AG08395 (cell line): Measurements from ENCODE around the gene ST8SIA4.

ENCODE experiments used
- DNase-seq: peaks from one replicate; pipeline ENCODE4 v3.0.0; 2012; ENCODE audit warnings: mixed read lengths, low spot score

The ST8SIA4 gene

DNA sequence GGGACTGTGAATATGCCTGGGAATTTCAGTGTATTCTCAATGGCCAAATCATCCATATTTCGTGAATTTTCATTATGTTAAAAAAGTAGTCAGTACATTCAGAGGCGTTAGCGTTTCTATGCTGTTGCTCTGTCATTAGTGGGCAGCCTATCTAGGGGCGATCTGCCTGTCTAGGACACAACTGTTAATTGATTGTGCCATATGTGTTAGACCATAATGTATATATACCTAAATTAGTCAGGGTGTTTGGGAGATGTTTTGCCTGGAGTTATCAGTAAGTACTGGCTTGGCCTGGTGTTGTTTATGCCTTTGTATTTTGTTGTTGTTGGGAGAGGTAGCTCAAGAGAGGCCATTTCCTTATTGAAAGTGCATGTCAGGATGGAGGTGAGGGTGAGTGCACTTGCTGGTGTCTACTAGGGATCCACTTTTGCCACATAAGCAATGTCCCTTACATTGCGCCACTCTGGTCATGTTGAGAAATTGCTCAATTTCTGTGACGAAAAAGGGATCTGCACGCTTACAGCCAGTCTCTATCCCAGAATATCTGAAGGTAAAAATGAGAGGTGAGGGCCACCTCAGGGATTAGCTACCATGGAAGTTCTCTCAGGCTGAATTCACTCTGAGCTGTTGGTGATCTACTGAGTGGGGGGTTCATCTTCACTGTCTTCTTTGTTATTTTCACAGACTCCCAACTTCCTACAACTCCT lies 123.3 kb downstream of the ST8SIA4 start:
- DNase-seq, result no peak

DNA sequence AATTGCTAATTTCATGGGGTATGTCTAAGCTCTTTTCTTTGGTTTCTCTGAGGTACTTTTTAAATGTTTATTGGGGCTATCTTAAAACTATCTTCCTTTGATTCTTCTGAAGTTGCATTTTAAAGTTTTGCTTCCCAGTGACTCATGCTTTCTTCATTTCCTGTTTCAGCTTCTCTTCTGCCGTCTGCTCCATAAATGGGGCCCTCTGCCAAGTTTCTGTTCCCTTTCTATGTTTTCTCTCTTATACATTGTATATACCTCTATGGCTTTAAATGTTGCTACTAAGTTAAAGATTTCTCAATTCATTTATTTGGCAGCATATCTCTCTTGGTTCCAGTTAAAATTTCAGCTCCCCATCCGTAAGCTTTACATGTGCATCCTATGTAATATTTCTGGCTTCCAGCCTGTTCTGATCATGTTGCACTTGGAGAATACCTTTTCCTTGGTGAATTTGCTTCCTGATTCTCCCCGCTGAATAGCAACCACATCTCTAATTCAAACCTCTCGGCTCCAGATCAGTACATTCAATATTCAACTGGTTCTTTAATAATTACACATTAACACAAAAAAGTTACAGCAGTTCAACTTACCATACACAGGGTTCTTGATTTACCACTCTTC lies 125.3 kb downstream of the ST8SIA4 start:
- peak; percentile 65 for DNase-seq

GRCh38 chr5:100775533-100775855 lies 127.6 kb downstream of the ST8SIA4 start:
- DNase-seq, result no peak

- no peak for DNase-seq
Observed at GRCh38 chr5:100772548-100772947, 130.5 kb downstream of the ST8SIA4 start.

DNA sequence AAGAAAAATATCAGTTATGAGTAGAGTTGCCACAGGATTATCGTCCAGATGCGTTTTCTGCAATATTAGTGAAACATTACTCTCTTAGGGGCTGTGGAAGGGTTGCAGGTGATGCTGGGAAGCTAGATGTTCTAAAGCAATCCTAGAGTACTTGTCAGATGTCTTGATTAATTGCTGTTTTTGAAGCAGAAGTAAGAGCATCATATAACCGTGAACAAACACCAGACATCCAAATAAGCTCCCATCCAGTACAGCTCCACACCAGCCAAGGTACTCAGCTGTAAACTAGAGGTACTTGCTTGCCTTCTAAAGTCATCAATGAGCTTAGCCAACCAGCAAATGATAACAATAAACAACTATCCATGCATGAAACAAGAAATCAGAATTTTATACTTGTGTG lies 131.1 kb downstream of the ST8SIA4 start:
- DNase-seq, result no peak

GRCh38 chr5:100771181-100771580 lies 131.9 kb downstream of the ST8SIA4 start:
- no peak for DNase-seq

GRCh38 chr5:100768221-100768620 lies 134.9 kb downstream of the ST8SIA4 start:
- no peak for DNase-seq

- DNase-seq, result no peak
Observed at GRCh38 chr5:100762995-100763394, 140.1 kb downstream of the ST8SIA4 start.

GRCh38 chr5:100762108-100762507 lies 141.0 kb downstream of the ST8SIA4 start:
- DNase-seq, result no peak

- DNase-seq, result no peak
Observed at GRCh38 chr5:100761192-100761591, 141.9 kb downstream of the ST8SIA4 start.

DNA sequence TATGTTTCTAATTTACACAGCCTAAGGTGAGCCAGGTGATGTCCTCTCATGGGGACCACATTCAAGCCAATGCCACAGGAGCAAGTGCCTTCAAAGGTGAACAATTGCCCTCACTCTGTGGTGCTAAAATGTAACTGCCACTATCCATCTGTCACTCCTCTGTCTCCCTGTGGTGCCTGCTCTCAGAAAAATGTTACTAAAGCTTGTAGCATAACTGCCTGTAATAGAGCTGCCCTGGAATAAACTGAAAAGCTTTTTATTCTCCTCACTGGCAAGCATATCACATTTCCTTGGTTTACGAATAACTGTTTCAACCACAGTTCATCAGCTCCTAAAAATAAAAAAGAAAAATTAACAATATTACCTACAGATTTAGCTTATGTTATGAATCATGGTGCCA lies 142.4 kb downstream of the ST8SIA4 start:
- DNase-seq, result no peak

GRCh38 chr5:100758780-100759179 lies 144.3 kb downstream of the ST8SIA4 start:
- no peak for DNase-seq

GRCh38 chr5:100758306-100758705 lies 144.8 kb downstream of the ST8SIA4 start:
- DNase-seq, result no peak

- DNase-seq, result no peak
Observed at GRCh38 chr5:100757618-100758017, 145.5 kb downstream of the ST8SIA4 start.
